Activated CD4-positive, alpha-beta memory T cell treated with anti-CD3 and anti-CD28 coated beads, Interleukin-2, amount 10 ng/mL, durations not matched to agents 7 days and 5 days (primary cell): ENCODE measurements around the gene KBTBD8. TPM values are rescaled to one million over a fixed set of nuclear protein-coding genes. Genes with fewer than 3 reads are reported as not detected.

Experiments
- CTCF ChIA-PET: fragments of 350-600 bp; sonication (Branson Sonifier 250); formaldehyde crosslinking; loops from one replicate; lab custom pipeline; 2021; ENCODE audit warnings: antibody characterized with exemption, inconsistent platforms; lab: Charles Lee
- POLR2A ChIA-PET: fragments of 350-600 bp; sonication (Branson Sonifier 250); formaldehyde crosslinking; loops from one replicate; lab custom pipeline; 2021; ENCODE audit warnings: antibody characterized with exemption; lab: Charles Lee
- DNase-seq: peaks from one replicate; pipeline ENCODE4 v3.0.0-alpha.2; 2020
- H3K27ac Mint-ChIP-seq: one replicate; pipeline ENCODE4 v1.8.0; 2021; ENCODE audit warnings: mild to moderate bottlenecking, mixed read lengths
- H3K27me3 Mint-ChIP-seq: one replicate; pipeline ENCODE4 v1.8.0; 2021; ENCODE audit warnings: mixed read lengths
- H3K36me3 Mint-ChIP-seq: one replicate; pipeline ENCODE4 v1.8.0; 2021; ENCODE audit warnings: low read depth, mixed read lengths
- H3K4me1 Mint-ChIP-seq: one replicate; pipeline ENCODE4 v1.8.0; 2021; ENCODE audit warnings: mixed read lengths
- H3K4me3 Mint-ChIP-seq: one replicate; pipeline ENCODE4 v1.8.0; 2021; ENCODE audit warnings: mild to moderate bottlenecking, mixed read lengths
- H3K9me3 Mint-ChIP-seq: one replicate; pipeline ENCODE4 v1.8.0; 2021; ENCODE audit warnings: mixed read lengths
- total RNA-seq, 2 experiments: library from RNA; stranded (reverse); gene quantifications; one replicate each; pipeline ENCODE4 v1.2.3, GENCODE V29; 2021

The KBTBD8 gene
- total RNA-seq, result 10 to 100 TPM; 14.8 to 16.0 TPM

DNA sequence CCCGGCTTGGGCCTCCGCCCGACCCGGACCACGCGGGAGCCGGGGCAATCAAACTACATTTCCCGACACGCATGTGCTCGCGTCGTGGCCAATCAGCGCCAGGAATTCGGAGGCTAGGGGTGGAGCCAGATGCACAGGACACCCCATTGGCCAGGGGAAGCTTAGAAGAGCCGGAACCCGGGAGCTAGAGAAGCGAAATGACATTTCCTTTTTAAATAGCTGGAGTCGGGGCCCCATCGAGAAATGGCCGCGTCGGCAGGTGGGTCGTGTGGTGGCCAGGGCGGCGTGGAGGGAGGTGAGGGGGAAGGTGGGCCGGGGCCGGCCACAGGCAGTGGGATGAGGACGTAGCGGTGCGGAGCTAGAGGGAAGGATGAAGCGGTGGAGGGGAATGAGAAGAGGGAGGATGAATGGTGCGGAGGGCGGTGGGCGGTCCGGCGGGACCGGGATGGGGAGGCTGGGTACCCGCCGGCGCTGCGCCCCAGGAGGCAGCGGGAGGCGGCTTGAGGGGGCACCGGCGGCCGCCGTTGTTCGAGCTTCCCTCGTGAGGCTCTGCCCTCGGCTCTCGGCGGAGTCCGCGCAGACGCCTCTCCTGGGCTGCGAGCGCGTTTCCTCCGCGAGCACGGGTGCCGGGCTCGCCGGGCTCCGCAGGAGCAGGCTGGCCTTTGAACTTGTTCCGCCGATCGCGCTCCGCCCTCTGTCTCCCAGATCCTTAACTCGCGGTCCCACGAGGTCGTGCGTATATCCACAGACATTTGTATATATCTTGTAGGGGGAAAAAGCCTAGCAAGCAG is at the start of gene KBTBD8:
KBTBD8 (plus strand) TSS at position 195 of the 791 bp plus-strand sequence; CDS start at position 244, 49 bp downstream.
- ChIA-PET POLR2A (interaction anchor here (0.6 to 2.7 kb wide), 11 partner anchors 10 to 950 kb away, joined by 3 to 23 read pairs (median 3); partner anchors contain the start of gene SUCLG2), CTCF (interaction anchor here (0.5 to 3.6 kb wide), 9 partner anchors 8 to 1624 kb away, joined by 3 to 47 read pairs (median 6); no protein-coding TSS in a partner anchor)
- Mint-ChIP-seq H3K4me1 (peaks cover 42% of the 10 kb centered on the region), H3K36me3 (peaks cover 23% of the 10 kb centered on the region), H3K9me3 (no peaks in the 10 kb centered on the region), H3K4me3 (peak within 1 kb of the TSS; percentile 85), H3K27me3 (peaks cover 20% of the 10 kb centered on the region), H3K27ac (peak within 1 kb of the TSS; percentile 88)
- peak; percentile 98 for DNase-seq

GRCh38 chr3:66948838-66949237 is 49.3 kb upstream of the KBTBD8 start:
- H3K36me3 Mint-ChIP-seq, result no peaks in the 10 kb centered on the region
- CTCF ChIA-PET, result no interaction called here
- no peak overlapping the region for H3K27ac Mint-ChIP-seq
- H3K4me1 Mint-ChIP-seq, result no peaks in the 10 kb centered on the region
- H3K9me3 Mint-ChIP-seq, result no peaks in the 10 kb centered on the region
- no peak overlapping the region for H3K4me3 Mint-ChIP-seq
- H3K27me3 Mint-ChIP-seq, result peaks cover 2% of the 10 kb centered on the region
- DNase-seq, result no peak
- POLR2A ChIA-PET, result no interaction called here

DNA sequence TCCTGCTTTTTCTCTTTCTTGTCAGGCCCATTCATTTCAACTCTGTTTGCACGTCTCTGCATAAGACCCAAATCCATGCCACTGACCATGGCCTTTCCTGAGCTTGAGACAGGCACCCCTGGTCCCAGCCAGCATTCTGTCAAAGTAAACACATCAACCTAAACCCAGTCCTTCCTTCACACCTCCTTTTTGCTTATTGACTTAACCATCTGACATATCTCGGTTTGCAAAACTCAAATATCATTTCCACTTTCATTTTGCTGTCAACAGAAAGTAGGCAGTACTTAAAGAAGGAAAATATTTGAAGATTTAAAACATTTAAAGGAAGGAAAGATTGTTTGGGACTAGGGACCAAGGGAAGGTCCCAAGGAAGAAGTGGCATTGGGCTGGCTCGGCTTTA is 48.2 kb upstream of the KBTBD8 start:
- Mint-ChIP-seq H3K9me3 (no peaks in the 10 kb centered on the region), H3K27me3 (peaks cover 2% of the 10 kb centered on the region), H3K36me3 (no peaks in the 10 kb centered on the region), H3K4me1 (no peaks in the 10 kb centered on the region), H3K4me3 (no peak overlapping the region), H3K27ac (no peak overlapping the region)
- no peak for DNase-seq
- ChIA-PET CTCF (no interaction called here), POLR2A (no interaction called here)

DNA sequence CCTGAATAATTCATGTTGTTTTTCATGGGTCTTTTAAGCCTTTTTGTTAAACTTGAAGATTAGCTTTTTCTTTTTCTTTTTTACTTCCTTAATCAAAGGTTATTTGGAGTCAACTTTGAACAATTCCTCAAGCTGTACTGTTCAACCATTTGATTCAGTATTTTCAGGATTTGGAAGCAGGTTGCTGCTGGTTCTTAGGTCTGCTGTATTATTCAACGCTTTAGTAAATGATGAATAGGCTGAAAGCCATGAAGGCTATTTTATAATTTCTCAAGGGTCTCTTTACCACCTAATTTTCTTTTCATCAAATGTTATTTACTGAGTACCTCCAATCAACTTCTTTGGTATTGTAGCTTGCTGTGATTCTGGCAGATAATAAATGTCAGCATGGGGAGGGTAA is 45.8 kb upstream of the KBTBD8 start:
- no peaks in the 10 kb centered on the region for H3K36me3 Mint-ChIP-seq
- H3K4me3 Mint-ChIP-seq, result no peak overlapping the region
- H3K27ac Mint-ChIP-seq, result no peak overlapping the region
- DNase-seq, result no peak
- H3K9me3 Mint-ChIP-seq, result no peaks in the 10 kb centered on the region
- ChIA-PET CTCF (interaction anchor here (2.0 kb wide), 1 partner anchor 20 kb away, joined by 7 read pairs; no protein-coding TSS in a partner anchor), POLR2A (no interaction called here)
- no peaks in the 10 kb centered on the region for H3K4me1 Mint-ChIP-seq
- H3K27me3 Mint-ChIP-seq, result no peaks in the 10 kb centered on the region

DNA sequence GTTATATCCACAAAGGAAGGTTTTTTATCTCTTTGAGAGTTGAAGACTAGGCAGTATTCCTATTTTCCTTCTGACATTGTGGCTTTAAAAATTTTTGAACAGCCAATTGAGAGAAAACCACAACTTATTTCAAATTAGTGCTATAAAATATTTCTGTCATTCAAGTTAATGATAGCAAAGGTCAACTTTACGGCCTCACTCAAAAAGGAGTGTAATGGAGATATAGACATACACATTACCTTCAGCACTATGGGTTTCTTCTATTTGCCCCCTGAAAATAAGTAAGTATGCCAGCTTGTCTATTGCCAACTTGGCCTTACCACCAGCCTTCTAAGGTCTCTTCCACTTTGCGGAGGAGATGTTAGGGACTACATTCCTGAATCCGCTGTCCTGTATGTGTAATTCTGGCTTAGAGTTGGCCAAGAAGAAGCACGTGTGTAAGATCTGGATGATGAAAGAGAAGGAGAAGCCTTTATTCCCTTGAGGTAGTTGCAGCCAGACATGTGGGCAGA is 44.1 kb upstream of the KBTBD8 start:
- no peak for DNase-seq
- Mint-ChIP-seq H3K27ac (no peak overlapping the region), H3K36me3 (no peaks in the 10 kb centered on the region), H3K4me1 (no peaks in the 10 kb centered on the region), H3K27me3 (no peaks in the 10 kb centered on the region), H3K9me3 (no peaks in the 10 kb centered on the region), H3K4me3 (no peak overlapping the region)
- ChIA-PET POLR2A (no interaction called here), CTCF (no interaction called here)

DNA sequence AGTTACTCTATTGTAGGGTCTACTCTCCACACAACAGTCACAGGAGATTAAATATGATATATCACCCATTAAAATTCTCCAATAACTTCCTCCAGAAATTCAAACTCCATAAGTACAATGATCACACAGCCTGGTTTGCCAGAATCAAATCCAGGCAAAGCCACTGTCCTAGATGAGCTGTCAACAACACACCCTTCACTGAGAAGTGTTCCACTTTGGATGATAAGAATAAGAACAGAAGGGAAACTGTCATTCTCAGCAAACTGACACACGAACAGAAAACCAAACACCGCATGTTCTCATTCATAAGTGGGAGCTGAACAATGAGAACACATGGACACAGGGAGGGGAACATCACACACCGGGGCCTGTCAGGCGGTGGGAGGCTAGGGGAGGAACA is 41.4 kb upstream of the KBTBD8 start:
- H3K27ac Mint-ChIP-seq, result no peak overlapping the region
- no peak overlapping the region for H3K4me3 Mint-ChIP-seq
- no peaks in the 10 kb centered on the region for H3K9me3 Mint-ChIP-seq
- CTCF ChIA-PET, result interaction anchor here (1.6 kb wide), 2 partner anchors 9 to 16 kb away, joined by 3 to 4 read pairs; no protein-coding TSS in a partner anchor
- POLR2A ChIA-PET, result no interaction called here
- H3K27me3 Mint-ChIP-seq, result no peaks in the 10 kb centered on the region
- H3K4me1 Mint-ChIP-seq, result no peaks in the 10 kb centered on the region
- H3K36me3 Mint-ChIP-seq, result no peaks in the 10 kb centered on the region
- DNase-seq, result no peak

- Mint-ChIP-seq H3K4me3 (no peak overlapping the region), H3K9me3 (no peaks in the 10 kb centered on the region), H3K4me1 (no peaks in the 10 kb centered on the region), H3K27me3 (peaks cover 2% of the 10 kb centered on the region), H3K27ac (no peak overlapping the region), H3K36me3 (no peaks in the 10 kb centered on the region)
- ChIA-PET CTCF (interaction anchor here (1.6 kb wide), 2 partner anchors 9 to 15 kb away, joined by 3 to 4 read pairs; no protein-coding TSS in a partner anchor), POLR2A (no interaction called here)
- no peak for DNase-seq
These were observed 40.7 kb upstream of the KBTBD8 start for GRCh38 chr3:66957367-66957766.

GRCh38 chr3:66958067-66958466 is 40.0 kb upstream of the KBTBD8 start:
- peaks cover 2% of the 10 kb centered on the region for H3K27me3 Mint-ChIP-seq
- H3K4me3 Mint-ChIP-seq, result no peak overlapping the region
- CTCF ChIA-PET, result interaction anchor here (1.6 kb wide), 1 partner anchor 14 kb away, joined by 4 read pairs; no protein-coding TSS in a partner anchor
- no peak overlapping the region for H3K27ac Mint-ChIP-seq
- POLR2A ChIA-PET, result no interaction called here
- no peaks in the 10 kb centered on the region for H3K4me1 Mint-ChIP-seq
- DNase-seq, result no peak
- no peaks in the 10 kb centered on the region for H3K9me3 Mint-ChIP-seq
- H3K36me3 Mint-ChIP-seq, result no peaks in the 10 kb centered on the region

DNA sequence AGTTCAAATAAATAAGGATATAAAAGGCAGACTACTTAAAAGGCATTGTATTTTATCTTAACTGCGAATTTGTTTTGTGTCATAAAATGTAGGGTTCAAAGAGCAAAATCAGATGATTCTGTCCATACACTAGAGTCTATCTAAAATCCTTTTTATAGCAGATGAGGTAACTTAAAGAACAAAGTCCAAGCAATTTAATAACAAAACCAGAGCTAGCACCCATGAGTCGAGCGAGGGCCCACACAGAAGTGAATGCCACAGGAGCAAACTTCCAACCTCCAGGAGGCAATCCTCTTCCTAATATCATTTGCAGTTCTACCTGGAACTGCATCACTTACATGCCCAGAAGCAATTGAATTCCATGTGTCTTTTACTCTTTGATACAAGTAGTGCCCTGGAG is 35.4 kb upstream of the KBTBD8 start:
- Mint-ChIP-seq H3K4me1 (no peaks in the 10 kb centered on the region), H3K27me3 (peaks cover 2% of the 10 kb centered on the region), H3K4me3 (no peak overlapping the region), H3K27ac (no peak overlapping the region), H3K36me3 (no peaks in the 10 kb centered on the region), H3K9me3 (no peaks in the 10 kb centered on the region)
- DNase-seq, result no peak
- ChIA-PET POLR2A (no interaction called here), CTCF (no interaction called here)

GRCh38 chr3:66971245-66971644 is 26.9 kb upstream of the KBTBD8 start:
- POLR2A ChIA-PET, result interaction anchor here (1.7 to 3.5 kb wide), 2 partner anchors 27 to 683 kb away, joined by 8 to 23 read pairs; partner anchors contain the start of genes KBTBD8 and SUCLG2

DNA sequence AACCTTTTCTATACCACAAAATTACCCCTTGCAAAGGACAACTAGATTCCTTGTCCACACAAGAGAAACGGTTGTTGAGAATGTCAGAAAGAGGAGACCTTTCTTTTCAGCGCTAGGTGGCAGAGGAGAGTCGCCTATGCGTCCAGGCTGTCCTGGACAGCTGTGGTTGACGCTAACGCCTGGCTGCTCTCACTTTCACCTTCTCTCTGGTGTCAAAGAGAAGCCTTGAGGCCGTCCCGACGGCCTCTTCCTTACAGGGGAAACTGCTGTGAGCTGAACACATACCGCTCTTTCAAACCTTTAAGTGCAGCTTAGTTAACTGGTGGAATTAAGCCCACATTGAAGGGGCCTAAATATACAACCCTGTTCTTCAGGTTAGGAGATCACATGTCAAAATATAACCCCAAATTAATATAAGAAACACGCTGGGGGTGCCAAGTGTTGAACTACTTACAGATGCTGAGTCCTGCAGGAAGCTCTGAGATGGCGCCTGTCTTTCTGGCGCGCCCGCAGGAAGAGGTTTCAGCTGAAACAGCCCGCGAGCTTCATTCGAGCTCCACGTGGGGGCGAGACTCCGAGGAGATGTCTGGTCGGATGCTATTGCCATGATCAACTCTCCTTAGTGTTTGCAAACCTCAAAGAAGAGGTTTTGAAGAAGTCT is 26.1 kb upstream of the KBTBD8 start:
- H3K27ac Mint-ChIP-seq, result peak overlapping the region; percentile 27
- H3K4me1 Mint-ChIP-seq, result peaks cover 18% of the 10 kb centered on the region
- H3K27me3 Mint-ChIP-seq, result peaks cover 2% of the 10 kb centered on the region
- ChIA-PET CTCF (interaction anchor here (0.7 to 4.7 kb wide), 36 partner anchors 11 to 1921 kb away, joined by 3 to 52 read pairs (median 6); partner anchors contain the start of gene KBTBD8), POLR2A (interaction anchor here (0.9 to 3.5 kb wide), 7 partner anchors 17 to 1922 kb away, joined by 3 to 23 read pairs (median 4); partner anchors contain the start of genes KBTBD8 and SUCLG2)
- no peaks in the 10 kb centered on the region for H3K9me3 Mint-ChIP-seq
- H3K36me3 Mint-ChIP-seq, result no peaks in the 10 kb centered on the region
- H3K4me3 Mint-ChIP-seq, result peak overlapping the region; percentile 64
- DNase-seq, result peak; percentile 68

More at GRCh38 chr3:66971245-66971644, 26.9 kb upstream of the KBTBD8 start:
- H3K36me3 Mint-ChIP-seq, result no peaks in the 10 kb centered on the region
- H3K9me3 Mint-ChIP-seq, result no peaks in the 10 kb centered on the region
- peaks cover 2% of the 10 kb centered on the region for H3K27me3 Mint-ChIP-seq
- no peak overlapping the region for H3K27ac Mint-ChIP-seq
- CTCF ChIA-PET, result interaction anchor here (0.8 to 4.7 kb wide), 15 partner anchors 10 to 1089 kb away, joined by 3 to 52 read pairs (median 6); partner anchors contain the start of gene KBTBD8
- no peak for DNase-seq
- H3K4me3 Mint-ChIP-seq, result no peak overlapping the region
- peaks cover 18% of the 10 kb centered on the region for H3K4me1 Mint-ChIP-seq

DNA sequence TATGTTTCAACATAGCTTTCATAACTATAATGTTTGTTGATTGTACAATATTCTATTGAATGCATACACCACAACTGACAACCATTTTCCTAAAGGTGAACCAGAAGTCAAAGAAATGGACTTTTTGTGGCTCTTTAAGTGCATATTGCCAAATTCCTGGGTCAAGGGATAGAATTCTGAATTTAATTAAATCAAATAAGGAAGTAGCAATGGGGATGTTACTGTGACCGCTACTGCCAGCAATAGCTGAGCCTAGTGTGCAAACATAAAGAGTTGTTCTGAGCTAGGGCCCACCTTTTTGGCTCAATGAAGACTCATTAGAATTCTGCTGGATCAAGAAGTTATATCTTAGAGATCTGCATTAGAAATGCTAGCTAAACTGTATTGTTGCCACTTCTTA is 17.3 kb upstream of the KBTBD8 start:
- peaks cover 4% of the 10 kb centered on the region for H3K27me3 Mint-ChIP-seq
- DNase-seq, result no peak
- ChIA-PET POLR2A (no interaction called here), CTCF (interaction anchor here (0.9 kb wide), 1 partner anchor 10 kb away, joined by 3 read pairs; no protein-coding TSS in a partner anchor)
- no peaks in the 10 kb centered on the region for H3K4me1 Mint-ChIP-seq
- no peaks in the 10 kb centered on the region for H3K36me3 Mint-ChIP-seq
- H3K27ac Mint-ChIP-seq, result no peak overlapping the region
- H3K9me3 Mint-ChIP-seq, result no peaks in the 10 kb centered on the region
- H3K4me3 Mint-ChIP-seq, result no peak overlapping the region
